Activated CD8-positive, alpha-beta memory T cell treated with anti-CD3 and anti-CD28 coated beads for 1 hour (primary cell): ENCODE data around the gene CHD3.
"Not testable (repeated sequence)": the region's sequence is repeated elsewhere in the genome, so short reads cannot be mapped to it uniquely, and the experiment has no call there.

Experiments used
- DNase-seq, 2 donors: peaks; one replicate each; pipeline ENCODE4 v3.0.0-alpha.2; 2020; ENCODE audit warnings: low read depth in 1 of 2; ENCODE audit errors: extremely low read depth in 1 of 2

Gene CHD3

GRCh38 chr17:7849751-7850504, 38.7 kb upstream of the CHD3 start:
- DNase-seq, result no peak

- DNase-seq, result no peak
Measured at GRCh38 chr17:7850701-7851437, 37.7 kb upstream of the CHD3 start.

GRCh38 chr17:7851438-7852261, 36.9 kb upstream of the CHD3 start:
- DNase-seq, result peak; percentile 88 to 92

GRCh38 chr17:7852262-7852670, 36.3 kb upstream of the CHD3 start:
- DNase-seq, result no peak

- DNase-seq, result no peak
Measured at GRCh38 chr17:7852919-7853690, 35.5 kb upstream of the CHD3 start.

GRCh38 chr17:7853691-7854038, 34.9 kb upstream of the CHD3 start:
- DNase-seq, result no peak

GRCh38 chr17:7854078-7854777, 34.4 kb upstream of the CHD3 start:
- no peak for DNase-seq

- DNase-seq, result no peak
Measured at GRCh38 chr17:7854851-7855659, 33.5 kb upstream of the CHD3 start, which contains the start of gene TMEM88. Gene TMEM88, plus strand, starts transcription at chr17:7855066. Its CDS starts 9 bp downstream, at chr17:7855075.

GRCh38 chr17:7855660-7856010, 33.0 kb upstream of the CHD3 start:
- DNase-seq, result no peak

GRCh38 chr17:7856011-7856810, 32.4 kb upstream of the CHD3 start:
- DNase-seq, result no peak

GRCh38 chr17:7856811-7857712, 31.5 kb upstream of the CHD3 start, which contains the start of gene NAA38:
Gene NAA38, minus strand, starts transcription at chr17:7857559. Its CDS starts 96 bp downstream, at chr17:7857463.
- peak; percentile 83 to 91 for DNase-seq

GRCh38 chr17:7857713-7858521, 30.7 kb upstream of the CHD3 start, which contains the start of gene CYB5D1:
Gene CYB5D1, plus strand, starts transcription at chr17:7858003. Its CDS starts 132 bp downstream, at chr17:7858135.
- peak; percentile 76 to 78 for DNase-seq

- DNase-seq, result no peak
Measured at GRCh38 chr17:7858522-7858810, 30.1 kb upstream of the CHD3 start.

- no peak for DNase-seq
Measured at GRCh38 chr17:7859028-7859427, 29.6 kb upstream of the CHD3 start.

- no peak for DNase-seq
Measured at GRCh38 chr17:7862692-7863437, 25.7 kb upstream of the CHD3 start.

GRCh38 chr17:7864384-7864783, 24.2 kb upstream of the CHD3 start:
- DNase-seq, result not testable (repeated sequence)
